Right atrium auricular region (tissue), 2 donors: ENCODE results near the gene AVL9. TPM values are rescaled to one million over a fixed set of nuclear protein-coding genes. Genes with fewer than 3 reads are reported as not detected.

Experiments used
- DNase-seq: peaks from one replicate; pipeline ENCODE4 v3.0.0-alpha.2; 2019; ENCODE audit warnings: low spot score
- H3K27ac ChIP-seq, 2 donors: fragments of 200-600 bp; sonication (generic); 1 replicate in 1 of 2; 2 replicates in 1 of 2; pipeline ENCODE4 v1.5.1; 2016 to 2019
- H3K27me3 ChIP-seq, 2 donors: fragments of 200-600 bp; sonication (generic); one replicate each; pipeline versions ENCODE4 v1.5.1 to v1.6.0; 2017 to 2019
- H3K36me3 ChIP-seq: fragments of 200-600 bp; sonication (generic); one replicate; pipeline ENCODE4 v1.5.1; 2016
- H3K4me1 ChIP-seq, 2 donors: fragments of 200-600 bp; sonication (generic); one replicate each; pipeline versions ENCODE4 v1.5.1 to v1.6.0; 2017 to 2019
- H3K4me3 ChIP-seq, 2 donors: fragments of 200-600 bp; sonication (generic); 1 replicate in 1 of 2; 2 replicates in 1 of 2; pipeline ENCODE4 v1.5.1; 2017 to 2019; ENCODE audit warnings: mild to moderate bottlenecking in 1 of 2, moderate library complexity in 1 of 2
- H3K9me3 ChIP-seq, 2 donors: fragments of 200-600 bp; sonication (generic); one replicate each; pipeline ENCODE4 v1.5.1; 2019
- total RNA-seq, 2 donors: library from RNA; depleted of rRNA; stranded (reverse); fragments of >200 nt; gene quantifications; one replicate each; pipeline ENCODE4 v1.1.0, GENCODE V29; 2016
- TF ChIP-seq, protein P1 (sequence below), 2 donors: fragments of 200-600 bp; sonication (generic); IDR thresholded peaks; one replicate each; pipeline ENCODE4 v1.5.1; 2019; ENCODE audit warnings: antibody characterized with exemption in 2 of 2

AVL9 gene
- total RNA-seq, 2 donors from 2014 or later = 10.1 to 14.3 TPM

DNA sequence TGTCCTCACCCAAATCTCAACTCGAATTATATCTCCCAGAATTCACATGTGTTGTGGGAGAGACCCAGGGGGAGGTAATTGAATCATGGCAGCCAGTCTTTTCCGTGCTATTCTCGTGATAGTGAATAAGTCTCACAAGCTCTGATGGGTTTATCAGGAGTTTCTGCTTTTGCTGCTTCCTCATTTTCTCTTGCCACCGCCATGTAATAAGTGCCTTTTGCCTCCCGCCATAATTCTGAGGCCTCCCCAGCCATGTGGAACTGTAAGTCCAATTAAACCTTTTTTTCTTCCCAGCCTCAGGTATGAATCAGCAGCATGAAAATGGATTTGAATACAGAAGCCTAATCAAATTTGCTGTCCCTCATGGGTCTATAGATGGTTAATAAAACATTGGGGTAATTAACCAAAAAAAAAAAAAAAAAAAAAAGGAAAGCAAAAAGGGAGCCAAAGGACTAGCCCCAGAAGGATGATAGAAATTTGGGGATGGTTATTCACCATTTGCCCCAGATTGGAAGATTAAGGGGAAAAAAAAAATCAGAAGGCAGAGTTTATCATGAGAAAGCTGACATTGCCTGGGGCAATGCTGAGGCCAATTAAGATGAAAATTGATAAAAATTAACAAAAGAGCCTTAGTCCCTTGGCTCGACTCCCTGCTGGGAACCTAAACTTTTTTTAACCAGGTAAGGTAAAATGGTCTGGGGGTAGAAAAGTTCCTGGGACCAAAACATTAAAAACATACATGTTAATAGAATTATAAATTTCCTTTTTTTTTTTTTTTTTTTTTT lies 27.6 kb downstream of the AVL9 start:
- Histone ChIP-seq H3K4me1 (peaks cover 0 to 6% of the 10 kb centered on the region in 2 donors), H3K36me3 (no peaks in the 10 kb centered on the region), H3K9me3 (peaks cover 0 to 6% of the 10 kb centered on the region in 2 donors), H3K4me3 (no peak overlapping the region), H3K27me3 (no peaks in the 10 kb centered on the region), H3K27ac (no peak overlapping the region)
- TF ChIP-seq, protein P1, sequence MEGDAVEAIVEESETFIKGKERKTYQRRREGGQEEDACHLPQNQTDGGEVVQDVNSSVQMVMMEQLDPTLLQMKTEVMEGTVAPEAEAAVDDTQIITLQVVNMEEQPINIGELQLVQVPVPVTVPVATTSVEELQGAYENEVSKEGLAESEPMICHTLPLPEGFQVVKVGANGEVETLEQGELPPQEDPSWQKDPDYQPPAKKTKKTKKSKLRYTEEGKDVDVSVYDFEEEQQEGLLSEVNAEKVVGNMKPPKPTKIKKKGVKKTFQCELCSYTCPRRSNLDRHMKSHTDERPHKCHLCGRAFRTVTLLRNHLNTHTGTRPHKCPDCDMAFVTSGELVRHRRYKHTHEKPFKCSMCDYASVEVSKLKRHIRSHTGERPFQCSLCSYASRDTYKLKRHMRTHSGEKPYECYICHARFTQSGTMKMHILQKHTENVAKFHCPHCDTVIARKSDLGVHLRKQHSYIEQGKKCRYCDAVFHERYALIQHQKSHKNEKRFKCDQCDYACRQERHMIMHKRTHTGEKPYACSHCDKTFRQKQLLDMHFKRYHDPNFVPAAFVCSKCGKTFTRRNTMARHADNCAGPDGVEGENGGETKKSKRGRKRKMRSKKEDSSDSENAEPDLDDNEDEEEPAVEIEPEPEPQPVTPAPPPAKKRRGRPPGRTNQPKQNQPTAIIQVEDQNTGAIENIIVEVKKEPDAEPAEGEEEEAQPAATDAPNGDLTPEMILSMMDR (IDR thresholded peaks at IDR 0.05) = no peak
- DNase-seq = no peak

DNA sequence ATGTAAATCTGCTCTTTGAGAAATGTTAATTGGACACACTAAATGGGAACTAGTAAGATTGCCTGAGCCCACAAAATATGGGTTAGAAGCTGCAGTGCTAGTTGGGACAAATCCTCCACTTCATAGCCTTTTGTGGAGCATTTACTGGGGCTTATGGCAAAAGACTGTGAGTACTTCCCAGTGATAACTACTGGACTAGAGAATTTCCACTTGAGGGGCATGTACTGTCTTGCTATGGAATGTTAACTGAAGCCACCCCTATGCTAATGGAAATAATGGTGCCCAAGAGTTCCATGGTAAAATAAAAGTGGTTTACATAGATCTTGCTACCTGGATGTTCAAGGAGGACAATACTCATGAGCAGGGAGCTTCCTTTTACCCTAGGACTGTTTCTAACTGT lies 29.3 kb downstream of the AVL9 start:
- TF ChIP-seq, protein P1 (IDR thresholded peaks at IDR 0.05) = no peak
- H3K27ac ChIP-seq = no peak overlapping the region

DNA sequence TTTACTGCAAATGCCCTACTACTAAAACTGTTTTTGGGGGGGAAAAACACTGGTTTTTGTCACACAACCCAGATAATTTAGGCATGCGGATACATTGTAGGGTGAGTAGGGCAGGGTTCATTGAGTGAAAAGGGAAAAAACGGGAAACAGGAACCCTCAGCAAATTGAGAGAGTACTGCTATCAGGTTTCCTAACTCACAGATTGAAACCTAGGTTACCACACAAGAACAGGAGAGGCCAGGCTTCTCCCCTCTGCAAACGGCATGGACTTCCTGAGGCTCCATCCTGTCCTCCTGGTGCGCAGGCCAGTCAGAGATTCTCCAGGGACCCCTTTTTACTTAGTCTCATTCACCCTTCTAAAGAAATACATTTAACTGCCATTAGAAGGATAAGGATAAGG lies 30.6 kb downstream of the AVL9 start:
- no peak overlapping the region for H3K27ac ChIP-seq
- no peak for DNase-seq
- peaks cover 0 to 6% of the 10 kb centered on the region in 2 donors for H3K4me1 ChIP-seq
- H3K4me3 ChIP-seq = no peak overlapping the region
- H3K36me3 ChIP-seq = no peaks in the 10 kb centered on the region
- no peaks in the 10 kb centered on the region for H3K27me3 ChIP-seq
- H3K9me3 ChIP-seq = no peaks in the 10 kb centered on the region
- TF ChIP-seq, protein P1 (IDR thresholded peaks at IDR 0.05) = no peak

More for the DNA sequence above, 29.3 kb downstream of the AVL9 start:
- Histone ChIP-seq H3K27me3 (no peaks in the 10 kb centered on the region), H3K4me1 (peaks cover 0 to 6% of the 10 kb centered on the region in 2 donors), H3K4me3 (no peak overlapping the region), H3K36me3 (no peaks in the 10 kb centered on the region), H3K9me3 (no peaks in the 10 kb centered on the region)
- no peak for DNase-seq

DNA sequence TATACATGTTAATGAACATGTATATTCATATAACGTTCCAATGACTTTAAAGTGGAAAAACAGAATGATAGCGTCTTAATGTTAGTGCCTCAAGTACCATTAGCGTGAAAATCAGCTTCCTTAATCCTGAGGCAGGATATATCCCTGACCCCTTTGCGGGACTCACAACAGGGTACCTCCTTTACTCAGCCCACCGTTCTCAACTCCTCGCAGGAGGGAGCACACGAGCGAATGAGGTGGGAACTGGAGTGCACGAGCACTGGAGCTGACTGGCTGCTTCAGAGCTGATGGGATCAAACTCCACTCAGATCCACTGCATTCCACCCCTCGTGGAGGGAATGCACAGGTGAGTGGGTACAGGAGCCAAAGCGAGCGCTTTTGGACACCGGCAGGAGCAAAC lies 36.1 kb downstream of the AVL9 start:
- TF ChIP-seq, protein P1 (IDR thresholded peaks at IDR 0.05) = no peak
- no peak for DNase-seq

DNA sequence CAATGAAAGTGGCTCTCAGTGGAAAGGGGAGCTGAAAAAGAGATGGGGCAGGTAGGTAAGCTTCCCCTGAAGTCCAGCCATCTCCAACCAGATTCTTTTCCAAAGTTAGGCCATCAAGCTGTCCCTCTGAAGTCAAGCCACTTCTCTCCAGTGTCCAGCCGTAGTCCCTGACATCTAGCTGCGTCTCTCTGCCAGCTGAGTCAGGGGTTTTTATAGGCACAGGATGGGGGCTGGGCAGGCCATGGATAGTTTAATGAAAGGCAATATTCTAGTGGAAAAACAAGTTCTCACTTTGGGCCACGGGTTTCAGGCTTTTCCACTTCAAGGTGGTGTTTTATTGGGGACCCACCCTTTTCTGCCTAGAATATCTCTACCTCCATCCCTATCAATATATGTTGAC lies 36.8 kb downstream of the AVL9 start:
- Histone ChIP-seq H3K27ac (no peak overlapping the region), H3K4me1 (peaks cover 0 to 15% of the 10 kb centered on the region in 2 donors)
- DNase-seq = no peak

More for the DNA sequence above, 36.1 kb downstream of the AVL9 start:
- no peak overlapping the region for H3K4me3 ChIP-seq
- H3K36me3 ChIP-seq = no peaks in the 10 kb centered on the region
- no peaks in the 10 kb centered on the region for H3K27me3 ChIP-seq
- H3K27ac ChIP-seq = no peak overlapping the region
- H3K9me3 ChIP-seq = no peaks in the 10 kb centered on the region
- H3K4me1 ChIP-seq = peaks cover 0 to 11% of the 10 kb centered on the region in 2 donors

More for the DNA sequence above, 36.8 kb downstream of the AVL9 start:
- no peaks in the 10 kb centered on the region for H3K36me3 ChIP-seq
- no peaks in the 10 kb centered on the region for H3K27me3 ChIP-seq
- TF ChIP-seq, protein P1 (IDR thresholded peaks at IDR 0.05) = no peak
- no peaks in the 10 kb centered on the region for H3K9me3 ChIP-seq
- H3K4me3 ChIP-seq = no peak overlapping the region
